ENCODE measurements around the gene CTNNA3.

DNA sequence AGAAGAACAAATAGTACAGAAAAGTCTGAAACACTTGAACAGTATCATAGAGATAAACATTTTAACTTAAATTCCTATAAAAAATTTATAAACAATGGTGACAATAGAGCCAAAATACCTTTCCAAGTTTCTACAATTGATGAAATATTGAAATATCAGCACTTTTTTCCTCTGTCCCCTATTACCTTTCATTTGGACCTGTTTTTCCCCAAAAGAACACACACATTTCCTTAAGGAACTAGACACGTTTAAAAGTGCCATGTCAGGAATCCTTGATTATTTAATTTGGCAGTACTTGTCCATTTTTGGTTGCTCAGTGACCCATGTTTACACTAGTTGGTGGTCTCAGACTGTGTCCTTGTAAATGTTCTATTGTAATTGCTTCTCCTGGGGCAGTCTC, 162.6 kb downstream of the CTNNA3 start:
- TF ChIP-seq, protein P1, sequence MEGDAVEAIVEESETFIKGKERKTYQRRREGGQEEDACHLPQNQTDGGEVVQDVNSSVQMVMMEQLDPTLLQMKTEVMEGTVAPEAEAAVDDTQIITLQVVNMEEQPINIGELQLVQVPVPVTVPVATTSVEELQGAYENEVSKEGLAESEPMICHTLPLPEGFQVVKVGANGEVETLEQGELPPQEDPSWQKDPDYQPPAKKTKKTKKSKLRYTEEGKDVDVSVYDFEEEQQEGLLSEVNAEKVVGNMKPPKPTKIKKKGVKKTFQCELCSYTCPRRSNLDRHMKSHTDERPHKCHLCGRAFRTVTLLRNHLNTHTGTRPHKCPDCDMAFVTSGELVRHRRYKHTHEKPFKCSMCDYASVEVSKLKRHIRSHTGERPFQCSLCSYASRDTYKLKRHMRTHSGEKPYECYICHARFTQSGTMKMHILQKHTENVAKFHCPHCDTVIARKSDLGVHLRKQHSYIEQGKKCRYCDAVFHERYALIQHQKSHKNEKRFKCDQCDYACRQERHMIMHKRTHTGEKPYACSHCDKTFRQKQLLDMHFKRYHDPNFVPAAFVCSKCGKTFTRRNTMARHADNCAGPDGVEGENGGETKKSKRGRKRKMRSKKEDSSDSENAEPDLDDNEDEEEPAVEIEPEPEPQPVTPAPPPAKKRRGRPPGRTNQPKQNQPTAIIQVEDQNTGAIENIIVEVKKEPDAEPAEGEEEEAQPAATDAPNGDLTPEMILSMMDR (IDR thresholded peaks at IDR 0.05): no peak
- no peak for TF ChIP-seq POLR2A (IDR thresholded peaks at IDR 0.05)
